Adrenal gland (tissue), 5 donors: ENCODE measurements around the gene SULF2.

Experiments used
- CTCF ChIP-seq, 6 experiments: fragments of 450-650 bp in 4 of 6; fragments of 200-600 bp in 2 of 6; sonication (generic) in 1 of 6; IDR thresholded peaks; 1 replicate in 5 of 6; 2 replicates in 1 of 6; pipeline versions ENCODE4 v1.5.1 to v1.8.0; 2016 to 2021; ENCODE audit warnings: antibody characterized with exemption in 6 of 6, mild to moderate bottlenecking in 2 of 6, moderate library complexity in 1 of 6
- POLR2A ChIP-seq, 2 donors: fragments of 450-650 bp; IDR thresholded peaks; one replicate each; pipeline ENCODE4 v1.6.1; 2017; ENCODE audit warnings: antibody characterized with exemption in 2 of 2, mild to moderate bottlenecking in 2 of 2, moderate library complexity in 1 of 2
- donor health status: DM: no; HTN: no; CAD: no.

GRCh38 chr20:47622118-47622665 lies 163.1 kb downstream of the SULF2 start:
- TF ChIP-seq CTCF (IDR thresholded peaks at IDR 0.05), result no peak
- TF ChIP-seq POLR2A (IDR thresholded peaks at IDR 0.05), result no peak
